ENCODE data around the gene GRB10. TPM values are rescaled to one million over a fixed set of nuclear protein-coding genes. Genes with fewer than 3 reads are reported as not detected.

The GRB10 gene
- total RNA-seq, 1 donor from 2014 or later: not detected

DNA sequence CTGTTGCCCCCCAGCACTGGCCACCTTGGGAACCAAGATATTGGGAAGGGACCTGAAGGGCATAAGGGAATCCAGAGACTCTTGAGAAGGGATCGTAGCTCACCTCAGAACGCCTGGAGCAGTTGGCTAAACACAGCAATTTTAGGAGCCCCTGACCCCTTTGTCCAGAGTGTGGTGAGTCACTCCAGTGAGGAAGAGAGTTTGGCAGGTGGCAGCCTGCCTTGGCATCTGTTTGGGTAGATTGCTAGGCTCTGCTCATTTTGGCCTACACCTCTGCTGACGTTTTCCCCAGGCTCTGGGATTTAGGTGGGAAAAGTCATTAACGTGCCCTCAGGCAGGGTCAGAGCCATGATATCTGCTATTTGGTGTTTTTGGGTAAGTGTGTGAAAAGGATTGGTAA lies 100.6 kb downstream of the GRB10 start:
- no peaks in the 10 kb centered on the region for H3K36me3 Mint-ChIP-seq (ENCODE audit: low read depth)
- H3K4me3 Mint-ChIP-seq: no peak overlapping the region
- CTCF ChIA-PET: no interaction called here
- peaks cover 15% of the 10 kb centered on the region for H3K27me3 Mint-ChIP-seq
- no peak for TF ChIP-seq CTCF (IDR thresholded peaks at IDR 0.05)
- POLR2A ChIA-PET: no interaction called here
- H3K4me1 Mint-ChIP-seq: peaks cover 6% of the 10 kb centered on the region
- DNase-seq (no peak), ATAC-seq (ENCODE audit: low read depth) (no peak)
- intact Hi-C loops (cut with micrococcal nuclease): no loop called here
- H3K27ac Mint-ChIP-seq: no peak overlapping the region
- H3K9me3 Mint-ChIP-seq: no peaks in the 10 kb centered on the region

DNA sequence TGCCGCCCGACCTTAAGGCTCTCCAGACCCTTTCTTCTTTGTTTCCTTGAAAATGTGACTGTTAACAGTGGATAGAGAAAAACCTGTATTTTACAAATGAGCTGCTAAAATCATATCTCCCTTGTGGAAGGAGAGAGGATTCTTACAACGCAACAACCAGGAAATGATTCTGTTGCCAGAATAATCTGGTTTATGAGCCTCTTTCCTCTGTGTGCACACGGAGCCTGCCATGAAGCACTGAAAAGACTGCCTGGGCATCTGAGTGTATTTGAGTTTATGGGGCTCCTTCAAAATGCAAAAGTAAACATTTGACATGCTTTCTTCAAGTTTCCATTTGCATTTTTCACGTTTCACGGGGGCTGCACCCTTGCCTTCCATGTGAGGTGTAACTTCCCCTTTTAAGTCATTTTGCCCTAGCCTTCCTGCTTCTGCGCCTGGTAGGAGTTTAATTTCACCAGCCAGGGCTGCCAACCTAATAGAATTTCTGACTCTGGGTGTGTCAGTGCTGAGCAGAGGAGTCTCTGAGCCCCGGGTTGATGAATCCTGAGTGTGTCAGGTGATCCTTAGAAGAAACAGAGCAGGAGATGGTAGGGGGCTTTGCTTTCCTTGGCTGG lies 101.2 kb downstream of the GRB10 start:
- no peak overlapping the region for H3K4me3 Mint-ChIP-seq
- peaks cover 6% of the 10 kb centered on the region for H3K4me1 Mint-ChIP-seq
- ChIA-PET CTCF (interaction anchor here (1.0 kb wide), 1 partner anchor 589 kb away, joined by 3 read pairs; no protein-coding TSS in a partner anchor), POLR2A (no interaction called here)
- peak; percentile 28 for ATAC-seq (ENCODE audit: low read depth)
- H3K27me3 Mint-ChIP-seq: peaks cover 15% of the 10 kb centered on the region
- TF ChIP-seq CTCF (IDR thresholded peaks at IDR 0.05): no peak
- H3K36me3 Mint-ChIP-seq (ENCODE audit: low read depth): no peaks in the 10 kb centered on the region
- no peak overlapping the region for H3K27ac Mint-ChIP-seq
- H3K9me3 Mint-ChIP-seq: no peaks in the 10 kb centered on the region
- intact Hi-C loops (cut with micrococcal nuclease): no loop called here
- DNase-seq: no peak

GRCh38 chr7:50679218-50680007 lies 103.3 kb downstream of the GRB10 start:
- DNase-seq: no peak
- Mint-ChIP-seq H3K27ac (no peak overlapping the region), H3K4me3 (no peak overlapping the region), H3K4me1 (peaks cover 6% of the 10 kb centered on the region), H3K36me3 (ENCODE audit: low read depth) (no peaks in the 10 kb centered on the region), H3K9me3 (no peaks in the 10 kb centered on the region), H3K27me3 (peaks cover 5% of the 10 kb centered on the region)
- ATAC-seq (ENCODE audit: low read depth): peak; percentile 42
- ChIA-PET CTCF (interaction anchor here (1.0 to 3.9 kb wide), 3 partner anchors 212 to 586 kb away, joined by 3 to 36 read pairs (median 18); partner anchors contain the start of gene ZPBP), POLR2A (no interaction called here)
- no peak for TF ChIP-seq CTCF (IDR thresholded peaks at IDR 0.05)
- intact Hi-C loops (cut with micrococcal nuclease): loop anchor here (1.0 kb wide), 5 partner anchors 211 to 587 kb away; no protein-coding TSS in a partner anchor

DNA sequence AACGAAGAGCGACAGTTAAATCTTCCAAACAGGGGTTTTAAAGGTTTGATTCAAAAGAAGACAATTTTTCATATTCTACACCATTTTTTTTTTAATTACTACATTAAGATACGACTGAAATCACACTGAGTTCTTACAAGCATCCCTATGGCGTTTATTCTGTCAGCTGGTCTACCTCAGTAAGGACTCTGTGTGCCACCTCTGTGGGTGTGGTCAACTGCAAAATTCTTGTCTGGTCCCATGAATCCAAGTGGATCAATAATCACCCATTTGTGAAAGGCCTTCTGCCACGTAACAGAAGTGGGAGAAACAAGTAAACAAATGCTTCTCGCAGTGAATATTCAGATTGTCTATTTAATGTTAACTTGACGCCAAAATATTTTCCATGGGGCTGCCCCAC lies 104.1 kb downstream of the GRB10 start:
- intact Hi-C loops (cut with micrococcal nuclease): no loop called here
- H3K9me3 Mint-ChIP-seq: no peaks in the 10 kb centered on the region
- no peak overlapping the region for H3K27ac Mint-ChIP-seq
- DNase-seq (no peak), ATAC-seq (ENCODE audit: low read depth) (no peak)
- peaks cover 6% of the 10 kb centered on the region for H3K4me1 Mint-ChIP-seq
- H3K4me3 Mint-ChIP-seq: no peak overlapping the region
- peaks cover 5% of the 10 kb centered on the region for H3K27me3 Mint-ChIP-seq
- ChIA-PET POLR2A (no interaction called here), CTCF (interaction anchor here (1.1 to 3.9 kb wide), 3 partner anchors 211 to 585 kb away, joined by 6 to 36 read pairs (median 18); partner anchors contain the start of gene ZPBP)
- no peaks in the 10 kb centered on the region for H3K36me3 Mint-ChIP-seq (ENCODE audit: low read depth)
- TF ChIP-seq CTCF (IDR thresholded peaks at IDR 0.05): no peak

DNA sequence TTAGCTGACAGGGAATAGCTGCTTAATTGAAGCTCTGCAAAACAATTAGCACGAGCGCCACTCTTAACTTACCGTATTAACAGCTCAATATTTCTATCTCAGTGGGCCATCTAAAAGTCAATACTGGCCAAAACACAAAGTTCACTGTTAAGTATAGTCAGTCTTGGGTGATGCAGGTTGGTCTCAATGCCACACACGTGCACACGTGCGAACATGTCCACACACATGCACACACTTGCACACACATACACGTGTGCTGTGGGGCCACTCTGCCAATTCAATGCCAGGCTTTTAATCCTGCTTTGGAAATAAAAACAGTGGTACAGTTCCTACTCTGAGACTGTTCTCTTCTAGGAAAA lies 105.1 kb downstream of the GRB10 start:
- Mint-ChIP-seq H3K4me1 (peaks cover 6% of the 10 kb centered on the region), H3K27ac (no peak overlapping the region), H3K4me3 (no peak overlapping the region), H3K9me3 (no peaks in the 10 kb centered on the region), H3K36me3 (ENCODE audit: low read depth) (no peaks in the 10 kb centered on the region), H3K27me3 (peaks cover 2% of the 10 kb centered on the region)
- no peak for TF ChIP-seq CTCF (IDR thresholded peaks at IDR 0.05)
- no peak for ATAC-seq (ENCODE audit: low read depth)
- intact Hi-C loops (cut with micrococcal nuclease): no loop called here
- no peak for DNase-seq
- ChIA-PET POLR2A (no interaction called here), CTCF (interaction anchor here (1.1 to 3.9 kb wide), 2 partner anchors 472 to 584 kb away, joined by 6 to 36 read pairs; partner anchors contain the start of gene ZPBP)

All from activated B cell treated with CpG ODN at 0.5 μM for 24 hours (primary cell).